ACC112 (cell line): ENCODE measurements around the gene GAS2.

Source experiments
- H2AFZ ChIP-seq: fragments of 200-600 bp; sonication (generic); one replicate; pipeline ENCODE4 v1.6.0; 2017; ENCODE audit warnings: antibody characterized with exemption, low read length; ENCODE audit not compliant: unreplicated experiment
- H3K27ac ChIP-seq: fragments of 200-600 bp; sonication (generic); 2 replicates; pipeline ENCODE4 v1.5.1; 2014; ENCODE audit warnings: low read depth, mild to moderate bottlenecking, antibody characterized with exemption, low read length, moderate library complexity
- H3K27me3 ChIP-seq: fragments of 200-600 bp; sonication (generic); 2 replicates; pipeline ENCODE4 v1.6.1; 2014; ENCODE audit warnings: mild to moderate bottlenecking, antibody characterized with exemption, low read length, moderate library complexity, mixed read lengths; ENCODE audit not compliant: insufficient read depth
- H3K36me3 ChIP-seq: fragments of 200-600 bp; sonication (generic); 2 replicates; pipeline ENCODE4 v1.6.1; 2016; ENCODE audit warnings: mild to moderate bottlenecking, antibody characterized with exemption, low read length, moderate library complexity, mixed read lengths; ENCODE audit not compliant: insufficient read depth
- H3K4me1 ChIP-seq: fragments of 200-600 bp; sonication (generic); one replicate; pipeline ENCODE4 v1.6.1; 2016; ENCODE audit warnings: low read length, mixed read lengths; ENCODE audit not compliant: insufficient read depth, unreplicated experiment, control insufficient read depth
- H3K4me3 ChIP-seq: fragments of 200-600 bp; sonication (generic); 2 replicates; pipeline ENCODE4 v1.5.1; 2014; ENCODE audit warnings: mild to moderate bottlenecking, low read depth, low read length
- H3K79me2 ChIP-seq: fragments of 200-600 bp; sonication (generic); one replicate; pipeline ENCODE4 v1.6.0; 2016; ENCODE audit warnings: low read length; ENCODE audit not compliant: control insufficient read depth, unreplicated experiment, insufficient read depth

The GAS2 gene

DNA sequence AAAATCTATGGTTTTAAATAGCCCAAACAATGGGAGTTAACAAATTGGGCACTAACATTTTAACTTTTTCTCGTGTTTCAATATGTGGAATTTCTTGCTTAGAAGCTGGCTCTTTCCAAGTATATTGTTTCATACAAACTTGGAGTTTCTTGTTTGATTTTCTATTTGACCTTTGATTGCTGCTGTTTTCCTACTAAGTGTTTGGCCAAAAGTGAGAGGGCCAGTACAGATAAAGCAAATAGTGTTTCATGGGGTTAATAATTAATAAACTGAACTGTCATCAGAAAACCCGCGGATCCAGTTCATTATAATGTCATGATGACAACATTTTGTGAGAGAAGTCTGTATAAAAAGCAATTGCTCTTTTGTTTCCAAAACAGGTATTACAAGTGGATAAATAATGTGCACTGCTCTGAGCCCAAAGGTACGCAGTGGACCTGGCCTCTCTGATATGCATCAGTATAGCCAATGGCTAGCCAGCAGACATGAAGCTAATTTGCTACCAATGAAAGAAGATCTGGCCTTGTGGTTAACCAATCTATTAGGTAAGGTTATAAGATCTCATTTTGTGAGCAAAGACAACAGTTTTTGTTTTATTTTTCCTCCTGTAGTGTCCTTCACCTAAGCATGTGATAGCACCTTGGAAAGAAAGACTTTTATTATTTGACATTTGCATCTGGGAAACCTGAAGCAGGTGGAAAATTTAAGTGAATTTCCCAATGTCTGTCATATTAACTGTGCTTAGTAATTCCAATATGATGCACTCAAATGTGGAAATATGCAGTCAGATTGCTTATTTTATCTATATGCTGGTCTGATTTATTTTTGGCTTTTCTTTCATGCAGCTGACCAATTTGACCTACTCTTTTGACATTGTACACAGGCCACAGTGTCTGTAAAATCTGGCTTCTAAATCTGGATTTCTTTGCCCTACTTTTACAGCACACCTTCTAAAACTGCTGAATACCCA lies 8.3 kb downstream of the GAS2 start:
- Histone ChIP-seq H3K36me3 (no peaks in the 10 kb centered on the region), H3K27me3 (peaks cover 79% of the 10 kb centered on the region), H3K79me2 (no peaks in the 10 kb centered on the region), H3K4me3 (no peak overlapping the region), H3K27ac (no peak overlapping the region), H3K4me1 (no peaks in the 10 kb centered on the region), H2AFZ (no peak overlapping the region)

DNA sequence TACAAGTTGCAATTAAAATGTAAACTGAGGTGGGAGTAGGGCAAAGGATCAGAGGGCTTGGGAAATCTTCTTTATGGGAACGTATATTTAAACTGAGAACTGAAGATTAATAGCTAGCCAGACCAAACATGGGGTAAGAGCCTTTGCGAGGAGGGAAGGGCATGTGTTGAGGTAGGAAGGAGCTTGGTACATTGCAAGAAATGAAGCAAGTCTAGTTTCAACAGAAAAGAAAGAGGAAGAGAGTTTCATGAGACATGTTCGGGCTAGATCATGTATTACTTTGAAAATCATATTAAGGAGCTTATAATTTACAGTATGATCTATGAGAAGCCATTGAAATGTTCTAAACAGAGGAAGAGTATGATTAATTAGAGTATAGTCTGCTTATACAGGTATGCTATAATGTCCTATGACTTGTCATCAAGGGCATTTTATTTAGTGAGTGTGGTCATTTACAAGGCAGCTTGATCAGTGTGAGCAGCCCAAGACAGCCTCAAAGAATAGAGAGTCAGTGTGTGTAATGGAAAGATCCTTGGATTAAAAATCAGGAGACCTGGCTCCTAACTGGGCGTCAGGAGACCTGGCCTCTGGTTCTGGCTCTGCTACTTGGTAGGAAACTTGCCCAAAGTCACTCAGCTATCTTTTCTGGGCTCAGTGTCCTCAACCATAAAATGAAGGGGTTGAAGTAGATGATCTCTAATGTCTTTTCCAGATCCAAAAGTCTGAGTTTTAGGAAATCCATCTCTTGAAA lies 10.9 kb downstream of the GAS2 start:
- Histone ChIP-seq H3K4me1 (no peaks in the 10 kb centered on the region), H3K27me3 (peaks cover 70% of the 10 kb centered on the region), H2AFZ (no peak overlapping the region), H3K27ac (no peak overlapping the region), H3K36me3 (no peaks in the 10 kb centered on the region), H3K79me2 (no peaks in the 10 kb centered on the region), H3K4me3 (no peak overlapping the region)

DNA sequence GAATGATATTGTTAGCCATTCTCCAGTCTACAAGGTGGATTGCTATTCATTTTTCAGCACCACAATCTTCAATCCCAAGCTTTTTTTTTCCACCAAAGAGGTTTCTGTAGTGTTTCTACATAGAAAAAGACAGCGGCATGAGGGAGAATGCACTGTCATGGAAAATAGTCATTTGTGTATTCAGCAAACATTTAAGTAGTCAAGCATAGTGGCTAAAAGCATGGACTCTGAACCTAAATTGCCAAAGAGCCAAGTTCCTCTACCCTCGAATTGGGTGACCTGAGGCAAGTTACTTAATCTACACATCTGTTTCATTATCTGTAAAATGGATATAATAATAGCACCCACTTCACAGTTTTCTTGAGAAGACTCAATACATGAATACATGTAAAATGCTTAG lies 14.2 kb downstream of the GAS2 start:
- H3K79me2 ChIP-seq = no peaks in the 10 kb centered on the region
- no peaks in the 10 kb centered on the region for H3K4me1 ChIP-seq
- H3K36me3 ChIP-seq = no peaks in the 10 kb centered on the region
- H2AFZ ChIP-seq = no peak overlapping the region
- no peak overlapping the region for H3K4me3 ChIP-seq
- no peak overlapping the region for H3K27ac ChIP-seq
- H3K27me3 ChIP-seq = peaks cover 50% of the 10 kb centered on the region

DNA sequence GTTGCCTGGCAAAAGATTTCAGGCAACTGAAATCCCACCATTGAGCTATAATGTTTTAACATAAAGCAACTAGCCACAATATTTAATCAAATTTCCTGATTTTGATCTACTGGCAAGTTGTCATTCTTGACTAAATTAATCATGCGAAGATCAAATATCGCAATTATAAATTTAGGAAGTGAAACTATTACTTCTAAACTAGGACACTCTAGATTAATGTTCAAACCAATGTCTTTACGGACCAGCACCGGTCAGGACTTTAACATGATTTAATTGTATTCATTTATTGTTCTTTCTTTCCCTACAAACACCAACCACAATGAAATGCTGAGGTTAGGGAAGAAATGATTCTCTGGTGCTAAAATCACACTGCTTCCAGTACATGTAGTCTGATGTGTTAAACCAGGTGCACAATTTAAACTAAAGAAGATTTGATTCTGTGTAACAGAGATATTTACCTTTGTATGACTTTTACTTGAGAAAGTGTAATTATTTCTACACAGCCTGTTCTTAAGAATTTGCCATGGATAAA lies 14.9 kb downstream of the GAS2 start:
- H2AFZ ChIP-seq = no peak overlapping the region
- H3K4me3 ChIP-seq = no peak overlapping the region
- no peak overlapping the region for H3K27ac ChIP-seq
- H3K36me3 ChIP-seq = no peaks in the 10 kb centered on the region
- H3K4me1 ChIP-seq = no peaks in the 10 kb centered on the region
- peaks cover 45% of the 10 kb centered on the region for H3K27me3 ChIP-seq
- H3K79me2 ChIP-seq = no peaks in the 10 kb centered on the region

DNA sequence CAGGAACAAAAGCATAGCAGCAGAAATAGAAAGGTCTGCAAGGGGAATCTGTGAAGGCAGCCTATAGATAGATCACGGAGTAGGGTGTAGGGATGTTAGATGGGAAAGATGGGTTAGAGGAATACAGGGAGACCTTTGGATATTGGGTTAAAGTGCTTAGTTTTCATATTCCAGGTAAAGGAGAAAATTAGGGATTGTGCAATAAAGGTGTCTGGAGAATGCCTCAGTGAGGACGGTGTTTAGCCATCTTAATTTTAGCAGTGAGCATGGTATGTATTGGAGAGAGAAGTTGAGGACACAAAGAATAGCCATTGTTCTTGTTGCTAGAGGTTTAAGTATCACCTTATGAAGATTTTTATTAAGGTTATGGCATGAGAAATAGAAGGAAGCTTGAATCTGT lies 17.7 kb downstream of the GAS2 start:
- peaks cover 30% of the 10 kb centered on the region for H3K27me3 ChIP-seq
- H3K4me3 ChIP-seq = no peak overlapping the region
- H3K79me2 ChIP-seq = no peaks in the 10 kb centered on the region
- no peaks in the 10 kb centered on the region for H3K36me3 ChIP-seq
- H3K27ac ChIP-seq = no peak overlapping the region
- no peak overlapping the region for H2AFZ ChIP-seq
- no peaks in the 10 kb centered on the region for H3K4me1 ChIP-seq

DNA sequence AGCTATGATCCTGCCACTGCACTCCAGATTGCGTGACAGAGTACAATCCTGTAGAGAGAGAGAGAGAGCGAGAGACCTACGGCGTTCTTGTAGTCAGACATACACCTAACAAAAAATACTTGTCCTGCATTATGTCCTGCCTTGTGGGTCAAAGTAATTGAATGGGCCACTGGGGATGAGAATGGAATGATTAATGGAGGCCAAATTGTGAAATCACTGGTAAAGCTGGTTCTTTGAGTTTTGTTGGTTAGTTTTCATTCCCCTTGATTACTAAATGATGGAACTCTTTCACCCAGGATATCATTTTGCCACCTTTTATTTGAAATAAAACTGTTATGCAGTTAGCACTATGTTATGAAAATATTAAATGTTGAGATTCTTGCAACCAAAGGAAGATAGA lies 18.7 kb downstream of the GAS2 start:
- Histone ChIP-seq H2AFZ (no peak overlapping the region), H3K4me1 (no peaks in the 10 kb centered on the region), H3K27ac (no peak overlapping the region), H3K27me3 (peaks cover 30% of the 10 kb centered on the region), H3K79me2 (no peaks in the 10 kb centered on the region), H3K36me3 (no peaks in the 10 kb centered on the region), H3K4me3 (no peak overlapping the region)

DNA sequence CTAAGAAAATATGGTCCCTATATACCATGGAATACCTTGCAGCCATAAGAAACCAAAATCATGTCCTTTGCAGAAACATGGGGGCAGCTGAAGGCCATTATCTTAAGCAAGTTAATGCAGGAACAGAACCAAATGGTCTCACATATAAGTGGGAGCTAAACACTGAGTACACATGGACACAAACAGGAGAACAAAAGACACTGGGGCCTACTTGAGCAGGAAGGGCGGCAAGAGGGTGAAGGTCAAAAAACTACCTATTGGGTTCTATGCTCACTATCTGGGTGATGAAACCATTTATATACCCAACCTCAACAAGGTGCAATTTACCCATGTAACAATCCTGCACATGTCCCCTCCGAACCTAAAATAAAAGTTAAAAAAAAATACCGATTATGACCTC lies 22.5 kb downstream of the GAS2 start:
- no peaks in the 10 kb centered on the region for H3K36me3 ChIP-seq

DNA sequence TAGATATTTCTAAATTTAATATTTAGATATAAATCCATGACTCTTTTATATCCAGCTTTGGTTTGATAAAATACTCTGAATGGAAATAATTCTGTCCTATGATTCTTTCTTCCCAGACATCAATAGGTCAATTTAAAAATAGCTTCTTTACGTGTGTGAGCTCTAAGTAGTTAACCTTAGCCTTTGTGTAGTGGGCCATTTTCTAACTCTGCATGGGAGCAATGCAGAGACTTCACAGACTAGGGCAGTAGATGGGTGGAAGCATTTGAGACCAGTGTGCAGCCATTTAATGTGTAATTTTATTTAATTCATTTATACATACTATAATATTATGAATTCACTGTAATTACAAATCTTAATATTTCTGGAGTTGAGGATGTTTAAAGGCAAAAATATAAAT lies 23.8 kb downstream of the GAS2 start:
- Histone ChIP-seq H3K36me3 (no peaks in the 10 kb centered on the region), H3K79me2 (no peaks in the 10 kb centered on the region), H3K27ac (no peak overlapping the region), H3K4me3 (no peak overlapping the region), H2AFZ (no peak overlapping the region), H3K4me1 (no peaks in the 10 kb centered on the region), H3K27me3 (peaks cover 31% of the 10 kb centered on the region; the same call in 1 of the 2 replicates)

More for the DNA sequence above, 22.5 kb downstream of the GAS2 start:
- H3K79me2 ChIP-seq = no peaks in the 10 kb centered on the region
- no peak overlapping the region for H3K4me3 ChIP-seq
- peaks cover 39% of the 10 kb centered on the region; the same call in 1 of the 2 replicates for H3K27me3 ChIP-seq
- H2AFZ ChIP-seq = no peak overlapping the region
- H3K27ac ChIP-seq = no peak overlapping the region
- no peaks in the 10 kb centered on the region for H3K4me1 ChIP-seq

DNA sequence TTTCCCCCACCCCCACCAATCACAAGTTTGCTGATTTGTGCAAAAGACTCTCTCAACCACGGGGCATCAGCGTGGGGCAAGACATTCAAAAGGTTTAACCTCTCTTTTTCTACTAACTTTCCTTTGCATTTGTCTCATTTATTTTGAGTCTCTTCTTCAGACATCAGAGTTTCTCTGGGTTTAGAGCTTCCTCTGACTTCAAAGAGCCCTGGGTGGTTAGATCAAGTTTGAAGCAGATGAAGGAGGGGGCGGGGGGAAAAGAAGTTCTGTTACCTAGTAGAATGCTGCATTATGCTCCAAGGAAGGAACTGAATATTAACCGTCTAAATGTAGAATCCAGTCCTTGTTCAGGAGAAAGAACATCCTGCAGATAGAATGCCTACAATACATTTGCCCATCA lies 24.5 kb downstream of the GAS2 start:
- no peaks in the 10 kb centered on the region for H3K36me3 ChIP-seq
- no peak overlapping the region for H3K27ac ChIP-seq
- peaks cover 31% of the 10 kb centered on the region; the same call in 1 of the 2 replicates for H3K27me3 ChIP-seq
- H3K79me2 ChIP-seq = no peaks in the 10 kb centered on the region
- H3K4me1 ChIP-seq = no peaks in the 10 kb centered on the region
- H3K4me3 ChIP-seq = no peak overlapping the region
- no peak overlapping the region for H2AFZ ChIP-seq

DNA sequence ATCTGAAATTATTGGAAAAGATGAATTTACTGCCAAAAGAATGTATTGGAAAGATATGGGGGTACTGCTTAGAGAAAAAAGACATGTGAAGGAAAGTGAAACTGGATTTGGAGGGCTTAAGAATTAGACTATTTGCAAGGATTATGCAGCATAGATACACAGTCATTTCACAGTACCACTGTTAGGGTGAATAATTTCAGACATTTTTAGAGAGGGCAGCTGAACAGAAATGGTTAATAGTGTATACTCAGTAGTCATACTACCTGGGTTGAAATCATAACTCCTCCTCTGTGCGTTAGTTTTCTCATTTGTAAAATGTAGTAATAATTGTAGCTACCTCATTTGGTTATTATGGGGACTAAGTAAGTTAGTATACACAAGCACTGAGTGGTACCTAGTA lies 33.0 kb downstream of the GAS2 start:
- Histone ChIP-seq H3K27me3 (peaks cover 33% of the 10 kb centered on the region), H3K27ac (no peak overlapping the region), H2AFZ (no peak overlapping the region), H3K4me3 (no peak overlapping the region), H3K79me2 (no peaks in the 10 kb centered on the region), H3K36me3 (no peaks in the 10 kb centered on the region), H3K4me1 (no peaks in the 10 kb centered on the region)
